ENCODE results near the gene SDC1.

Gene SDC1

DNA sequence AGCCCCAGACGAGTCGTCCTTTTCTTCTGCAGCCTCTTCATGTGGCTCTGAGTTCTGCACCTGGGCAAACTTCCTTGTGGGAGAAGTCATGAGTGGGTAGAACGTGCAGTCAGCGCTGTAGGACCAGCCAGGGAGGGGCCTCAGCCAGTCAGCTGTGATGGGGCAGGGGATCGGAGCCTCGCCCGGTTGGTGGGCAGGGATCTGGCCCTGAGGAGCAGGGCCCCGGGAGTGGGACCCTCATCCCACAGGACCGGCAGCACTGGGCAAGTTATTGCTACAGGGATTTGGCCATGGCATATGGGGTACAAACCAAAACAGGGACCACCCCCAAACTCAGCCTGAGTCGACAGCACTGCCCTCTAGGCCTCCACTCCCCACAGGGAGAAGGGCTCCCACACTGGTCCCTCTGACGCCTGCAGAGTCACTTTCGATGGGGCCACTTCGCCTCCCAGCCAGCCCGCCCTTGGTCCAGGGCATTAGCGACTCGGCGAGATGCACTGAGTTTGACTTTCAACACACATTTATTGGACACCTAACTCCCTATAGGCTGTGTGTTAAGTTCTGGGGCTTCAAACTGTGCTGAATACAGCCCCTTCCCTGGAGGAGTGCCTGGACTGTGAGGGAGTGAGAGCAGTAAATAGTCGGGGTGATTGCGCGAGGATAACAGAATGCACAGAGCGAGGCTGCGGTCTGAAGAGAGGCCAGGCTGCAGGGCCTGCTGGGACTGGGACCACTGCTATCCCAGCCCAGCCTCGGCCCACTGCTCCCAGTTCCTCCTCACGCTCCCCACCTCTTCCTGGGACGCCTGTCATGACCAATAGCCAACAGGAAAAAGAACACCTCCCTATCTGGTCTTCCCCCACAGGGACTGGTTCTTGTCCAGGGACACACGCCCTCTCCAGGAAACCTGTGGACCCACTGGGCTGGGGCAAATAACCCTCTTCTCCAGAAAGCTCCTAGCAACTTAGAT, 55.9 kb downstream of the SDC1 start:
- DNase-seq, result no peak

DNA sequence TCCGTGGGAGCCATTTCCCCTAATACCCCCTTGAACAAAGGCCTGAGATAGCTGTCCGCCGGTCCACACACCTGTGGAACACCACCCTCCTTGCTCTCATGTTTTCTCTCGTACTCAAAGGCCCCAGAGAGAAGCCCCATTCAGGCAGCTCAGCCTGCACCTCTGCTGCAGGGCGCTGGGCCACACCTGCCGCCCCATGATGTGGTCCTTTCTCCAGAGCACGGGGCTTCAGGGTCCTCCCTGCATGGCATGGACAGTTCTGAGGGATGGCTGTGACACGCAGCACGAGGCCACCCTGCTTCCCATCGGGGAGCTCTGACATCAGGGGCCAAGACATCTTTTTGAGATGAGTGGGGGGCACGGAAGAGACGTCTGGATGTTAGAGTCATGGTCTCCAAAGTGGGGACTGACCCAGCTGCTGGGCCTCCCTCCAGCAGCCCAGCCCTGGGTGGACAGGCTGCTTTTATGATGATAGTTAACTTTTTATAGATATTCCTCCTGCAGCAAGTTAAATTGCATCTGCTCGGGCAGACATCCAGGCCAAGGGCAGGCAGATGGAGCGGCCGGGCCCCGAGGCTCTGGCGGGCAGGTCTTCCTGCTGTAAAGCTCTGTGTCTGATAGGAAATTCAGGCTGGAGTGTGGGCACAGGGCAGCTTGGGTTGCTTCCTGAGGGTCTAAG, 56.7 kb downstream of the SDC1 start:
- DNase-seq, result no peak

DNA sequence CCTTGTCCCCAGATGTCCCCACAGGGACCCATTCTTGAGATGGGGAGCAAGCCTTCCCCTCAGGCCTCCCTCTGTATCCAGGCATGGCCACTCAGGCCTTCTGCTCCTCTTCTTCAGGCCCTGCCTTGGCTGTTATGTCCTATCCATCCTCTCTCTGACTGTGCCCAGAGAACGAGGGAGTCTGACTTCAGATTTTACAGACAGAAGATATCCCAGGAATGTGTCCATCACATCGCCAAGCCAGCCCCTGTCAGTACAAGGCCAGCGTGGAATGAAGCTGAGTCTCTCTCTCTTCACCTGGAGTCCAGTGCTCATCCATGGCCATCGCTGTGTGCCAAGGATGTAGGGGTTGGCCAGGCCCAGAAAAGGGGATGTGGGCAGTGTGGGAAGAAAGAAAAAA, 57.6 kb downstream of the SDC1 start:
- no peak for DNase-seq

DNA sequence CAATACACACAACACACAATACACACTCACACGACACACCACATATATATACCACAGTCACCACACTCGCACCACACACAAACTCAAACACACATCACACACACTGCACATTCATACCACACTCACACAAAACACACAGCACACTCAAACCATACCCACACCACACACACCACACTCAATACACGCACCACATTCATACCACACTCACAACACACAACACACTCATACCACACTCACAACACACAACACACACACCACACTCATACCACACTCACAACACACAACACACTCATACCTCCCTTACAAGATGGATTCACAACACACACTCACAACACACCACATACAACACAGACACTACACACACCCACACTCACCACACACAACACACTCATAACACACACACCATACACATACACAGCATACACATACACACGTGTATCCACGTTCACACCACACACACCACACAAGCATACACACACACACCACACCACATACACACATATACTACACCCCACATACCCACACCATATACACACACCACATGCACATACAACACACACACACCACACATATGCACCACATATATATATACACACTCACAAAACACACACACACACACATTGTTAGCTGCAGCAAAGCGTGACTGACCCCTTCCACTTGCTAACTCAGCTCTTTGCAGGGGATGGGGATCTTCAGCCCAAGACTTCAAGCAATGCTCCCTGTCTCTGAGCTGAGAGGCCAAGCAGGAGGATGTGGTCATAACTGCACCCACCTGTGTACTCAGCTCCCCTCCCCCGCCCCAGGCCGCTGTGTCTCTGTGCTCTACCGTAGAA, 59.0 kb downstream of the SDC1 start:
- DNase-seq, result no peak

DNA sequence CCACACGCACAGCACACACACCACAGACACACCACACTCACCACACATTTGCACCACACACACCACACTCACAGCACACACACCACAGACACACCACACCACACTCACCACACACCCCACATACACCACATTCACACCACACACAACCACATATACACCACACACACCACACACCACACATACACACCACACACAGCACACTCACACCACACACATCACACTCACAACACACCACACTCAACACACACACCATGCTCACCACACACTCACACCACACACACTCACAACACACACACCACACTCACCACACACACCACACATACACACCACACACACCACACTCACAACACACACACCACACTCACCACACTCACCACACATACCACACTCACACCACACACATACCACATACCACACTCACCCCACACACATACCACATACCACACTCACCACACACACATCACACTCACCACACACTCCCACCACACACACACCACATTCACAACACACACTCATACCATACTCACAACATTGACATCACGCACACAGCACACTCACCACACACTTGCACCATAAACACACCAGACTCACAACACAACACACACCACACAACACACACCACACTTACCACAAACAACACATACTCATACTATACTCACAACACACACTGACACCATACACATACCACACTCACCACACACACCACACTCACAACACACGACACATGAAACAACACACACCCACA, 60.0 kb downstream of the SDC1 start:
- DNase-seq, result peak in 1 of 5 donors; percentile 8

DNA sequence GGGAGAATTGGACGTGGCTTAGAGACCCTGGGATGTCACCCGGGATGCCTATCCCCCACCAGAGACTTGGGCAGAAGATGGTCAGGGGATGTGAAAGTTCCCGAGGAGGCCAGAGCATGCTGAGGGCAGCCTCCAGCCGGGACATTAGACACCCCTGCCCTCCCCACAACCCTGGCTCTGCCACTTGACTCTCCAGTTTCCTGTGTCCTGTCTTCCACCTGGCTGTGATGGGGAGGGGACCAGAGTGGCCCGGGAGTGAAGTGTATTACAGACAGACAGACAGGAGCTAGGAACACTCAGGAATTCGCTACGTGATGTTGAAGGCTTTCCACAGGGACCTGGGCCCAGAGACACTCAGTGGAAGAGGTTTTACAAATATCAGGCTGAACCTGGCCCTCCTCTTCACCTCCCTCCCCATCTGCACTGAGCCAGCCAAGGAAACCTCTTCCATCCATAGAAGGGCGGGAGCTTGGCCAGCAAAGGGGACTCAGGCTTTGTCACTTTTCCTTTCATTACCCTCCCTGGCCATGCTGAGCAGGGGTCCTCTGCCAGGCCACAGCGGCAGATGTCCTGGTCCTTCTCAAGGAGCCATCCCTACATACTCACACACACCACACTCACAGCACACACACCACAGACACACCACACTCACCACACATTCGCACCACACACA, 60.7 kb downstream of the SDC1 start:
- peak in 1 of 5 donors; percentile 14 for DNase-seq

DNA sequence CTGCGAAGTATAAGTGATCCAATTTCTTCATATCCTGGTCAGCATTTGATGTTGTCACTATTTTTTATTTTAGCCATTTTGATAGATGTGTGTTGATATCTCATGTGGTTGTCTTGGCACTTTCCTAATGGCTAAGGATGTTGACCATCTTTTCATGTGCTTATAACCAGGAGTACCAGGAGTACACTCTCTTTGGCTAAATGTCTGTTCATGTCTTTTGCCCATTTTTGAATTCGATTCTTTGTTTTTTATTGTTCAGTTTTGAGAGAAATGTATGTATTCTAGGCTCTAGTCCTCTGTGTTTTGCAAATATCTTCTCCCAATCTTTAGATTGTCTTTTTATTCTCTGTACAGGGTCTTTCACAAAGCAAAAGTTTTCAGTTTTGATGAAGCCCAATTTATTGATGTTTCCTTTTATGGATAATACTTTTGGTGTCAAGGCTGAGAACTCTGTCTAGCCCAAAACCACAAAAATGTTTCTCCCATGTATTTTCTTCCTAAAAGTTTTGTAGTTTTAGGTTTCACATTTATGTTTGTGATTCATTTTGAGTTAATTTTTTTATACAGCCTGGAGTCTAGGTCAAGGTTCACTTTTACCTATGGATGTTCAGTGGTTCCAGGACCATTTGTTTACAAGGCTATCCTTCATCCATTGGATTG, 65.4 kb downstream of the SDC1 start:
- DNase-seq, result no peak

DNA sequence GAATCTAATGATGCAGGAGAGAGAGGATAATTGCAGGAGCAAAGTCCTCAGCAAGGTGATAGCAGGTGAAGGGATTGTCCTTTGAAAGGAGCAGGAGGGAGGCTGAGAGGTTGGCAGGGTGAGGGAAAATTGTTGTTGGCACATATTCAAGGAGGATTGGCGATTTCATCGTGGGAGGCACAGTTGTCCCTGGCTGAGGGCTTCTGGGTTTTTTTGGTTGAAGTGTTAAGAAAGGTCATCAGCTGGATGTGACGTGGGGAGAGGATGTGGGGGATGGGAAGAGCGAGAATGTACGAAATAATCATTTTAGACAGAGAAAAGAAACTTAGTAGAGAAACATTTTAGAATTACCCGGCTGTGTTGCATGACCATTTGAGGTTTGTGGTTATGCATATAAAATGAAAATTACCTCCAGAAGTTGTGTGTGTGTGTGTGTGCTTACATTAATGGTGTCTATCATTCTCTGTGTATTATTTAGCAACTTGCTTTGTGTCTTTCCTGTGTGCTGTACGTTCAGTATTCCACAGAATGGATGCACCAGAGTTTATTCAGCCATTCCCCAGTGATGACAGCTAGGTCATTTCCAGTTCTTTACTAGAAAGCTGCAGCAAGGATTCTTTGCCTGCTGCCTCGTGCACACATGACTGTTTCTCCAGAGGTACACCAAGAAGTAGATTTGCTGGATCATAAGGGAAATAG, 67.6 kb downstream of the SDC1 start:
- no peak for DNase-seq

DNA sequence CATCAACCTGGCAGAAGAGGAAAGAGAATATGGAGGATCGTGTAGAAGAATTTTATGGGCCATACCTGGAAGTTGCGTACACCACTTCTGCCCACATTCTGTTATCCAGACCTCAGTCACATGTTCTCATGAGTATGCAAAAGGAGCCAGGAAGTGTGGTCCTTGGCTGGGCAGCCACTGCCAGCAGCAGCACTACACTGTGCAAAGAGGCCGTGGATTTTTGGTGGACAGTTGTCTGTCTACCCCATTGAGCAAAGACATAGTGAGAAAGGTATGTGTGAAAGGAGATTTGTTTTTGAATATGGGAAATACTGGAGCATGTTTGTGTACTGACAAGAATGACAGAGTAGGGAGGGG, 68.1 kb downstream of the SDC1 start:
- no peak for DNase-seq

DNA sequence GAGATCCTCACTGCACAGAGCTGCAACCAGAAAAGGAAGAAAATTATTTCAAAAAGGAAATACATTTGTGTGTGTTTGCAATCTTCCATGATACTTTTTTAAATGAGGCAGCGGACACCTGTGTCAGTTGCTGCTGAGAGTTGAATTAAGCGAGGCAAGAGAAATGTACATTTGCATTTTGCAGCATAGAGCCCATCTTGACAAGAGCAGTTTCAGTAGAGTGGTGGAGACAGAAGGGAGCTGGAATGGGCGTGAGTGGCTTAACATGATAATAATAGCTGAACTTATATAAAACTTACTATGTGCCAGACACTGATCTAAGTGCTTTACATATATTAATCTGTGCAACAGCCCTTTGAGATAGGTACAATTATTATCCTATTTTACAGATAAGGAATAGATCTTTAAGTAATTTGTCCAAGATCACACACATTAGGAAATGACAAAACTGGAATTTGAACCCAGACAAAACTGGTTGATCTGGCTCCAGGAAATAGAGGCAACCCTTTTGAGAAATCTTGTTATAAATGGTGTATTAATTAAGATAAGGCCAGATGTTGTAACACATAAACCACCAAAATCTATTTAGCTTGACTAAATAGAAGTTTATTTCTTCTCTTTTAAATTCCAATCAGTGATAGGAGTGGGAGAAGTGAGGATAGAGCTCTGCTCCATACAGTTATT, 68.7 kb downstream of the SDC1 start:
- no peak for DNase-seq

DNA sequence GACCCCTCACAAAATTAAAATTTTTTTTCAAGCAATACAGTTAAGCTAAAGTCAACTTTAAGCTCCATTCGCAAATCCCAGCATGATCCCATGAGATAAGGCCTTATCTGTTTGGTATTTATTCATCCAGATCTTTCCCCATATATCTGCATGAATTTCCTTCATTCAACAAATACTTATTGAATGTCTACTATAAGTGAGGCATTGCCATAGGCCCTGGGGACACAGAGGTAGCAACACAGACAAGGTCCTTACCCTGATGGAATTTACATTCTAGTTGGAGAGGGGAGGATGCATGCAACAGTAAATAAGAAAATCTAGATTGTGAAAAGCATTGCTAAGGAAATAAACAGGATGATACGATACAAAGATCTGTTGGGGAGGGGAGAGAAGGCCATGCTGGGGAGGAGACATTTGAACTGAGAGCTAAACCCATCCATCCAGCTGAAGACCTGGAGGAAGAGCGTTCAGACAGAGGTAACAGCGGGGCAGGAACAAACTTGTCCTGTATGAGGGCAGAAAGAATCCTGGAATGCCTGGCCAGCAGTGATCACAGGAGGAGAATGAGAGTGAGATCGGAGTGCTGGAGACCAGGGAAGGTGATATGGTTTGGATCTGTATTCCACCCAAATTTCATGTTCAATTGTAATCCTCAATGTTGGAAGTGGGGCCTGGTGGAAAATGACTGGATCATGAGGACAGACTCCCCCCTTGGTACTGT, 71.6 kb downstream of the SDC1 start:
- no peak for DNase-seq

DNA sequence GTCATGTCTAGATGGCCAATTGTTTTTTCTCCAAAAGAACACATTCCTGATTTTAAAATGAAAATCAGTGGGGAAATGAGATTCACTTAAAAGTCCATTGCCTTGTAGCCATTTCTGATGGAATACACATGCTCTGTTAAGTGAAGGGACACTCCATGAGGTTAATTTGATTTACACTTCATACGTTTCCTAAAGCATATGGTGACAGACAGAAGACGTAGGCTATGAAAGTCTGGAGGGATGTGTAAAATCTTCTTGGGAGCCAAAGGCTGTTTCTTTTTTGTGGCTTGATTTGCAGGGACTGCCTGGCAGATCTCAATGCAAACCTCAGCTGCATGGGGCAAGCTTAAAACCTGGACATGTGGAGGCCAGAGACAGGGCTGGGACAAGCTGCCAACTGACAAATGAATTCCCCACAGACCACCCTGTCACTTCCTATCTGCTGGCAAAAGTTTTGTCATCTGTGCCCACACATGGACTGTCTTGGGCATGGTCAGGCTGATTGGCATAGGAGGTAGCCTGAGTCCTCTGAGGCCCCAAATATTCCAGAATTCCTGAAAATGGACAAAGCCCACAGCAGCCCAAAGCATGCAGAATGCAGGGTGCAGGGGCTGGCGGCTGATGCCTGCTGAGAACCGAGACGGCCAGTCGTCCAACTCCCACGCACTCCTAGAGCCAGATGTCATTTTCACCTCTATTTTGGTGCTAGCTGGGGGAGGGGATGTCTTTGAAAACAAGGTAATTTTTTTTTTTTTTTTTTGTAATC, 73.9 kb downstream of the SDC1 start:
- no peak for DNase-seq

Measured in T-helper 1 cell (primary cell).